Activated naive CD4-positive, alpha-beta T cell treated with anti-CD3 and anti-CD28 coated beads for 36 hours (primary cell): ENCODE data around the gene NDUFA13. TPM values are rescaled to one million over a fixed set of nuclear protein-coding genes. Genes with fewer than 3 reads are reported as not detected.

ENCODE experiments used
- CTCF ChIA-PET: fragments of 350-600 bp; sonication (Branson Sonifier 250); formaldehyde crosslinking; loops from one replicate; lab custom pipeline; 2021; ENCODE audit warnings: antibody characterized with exemption; lab: Charles Lee
- DNase-seq: peaks from one replicate; pipeline ENCODE4 v3.0.0-alpha.2; 2020
- H3K27ac Mint-ChIP-seq: one replicate; pipeline ENCODE4 v1.8.0; 2021; ENCODE audit warnings: mild to moderate bottlenecking, mixed read lengths
- H3K27me3 Mint-ChIP-seq: one replicate; pipeline ENCODE4 v1.8.0; 2021; ENCODE audit warnings: low read depth, mixed read lengths
- H3K36me3 Mint-ChIP-seq: one replicate; pipeline ENCODE4 v1.8.0; 2021; ENCODE audit warnings: low read depth, mixed read lengths
- H3K4me1 Mint-ChIP-seq: one replicate; pipeline ENCODE4 v1.8.0; 2021; ENCODE audit warnings: low read depth, mixed read lengths
- H3K4me3 Mint-ChIP-seq: one replicate; pipeline ENCODE4 v1.8.0; 2021; ENCODE audit warnings: mild to moderate bottlenecking, moderate library complexity, mixed read lengths
- H3K9me3 Mint-ChIP-seq: one replicate; pipeline ENCODE4 v1.8.0; 2021; ENCODE audit warnings: mixed read lengths
- intact Hi-C: fragments of 100-400 bp; cut with micrococcal nuclease; formaldehyde crosslinking; loops from one replicate; pipeline ENCODE4 v1.15.1; 2023
- total RNA-seq, 2 experiments: library from RNA; stranded (reverse); gene quantifications; one replicate each; pipeline ENCODE4 v1.2.3, GENCODE V29; 2021

Gene NDUFA13
- total RNA-seq, 2 experiments from 2014 or later, result 351 to 376 TPM

- Mint-ChIP-seq H3K4me3 (no peak overlapping the region), H3K9me3 (no peaks in the 10 kb centered on the region), H3K27ac (no peak overlapping the region), H3K27me3 (no peaks in the 10 kb centered on the region), H3K4me1 (peaks cover 38% of the 10 kb centered on the region), H3K36me3 (peaks cover 16% of the 10 kb centered on the region)
- CTCF ChIA-PET, result interaction anchor here (0.6 to 6.6 kb wide), 6 partner anchors 15 to 907 kb away, joined by 3 to 162 read pairs (median 10); partner anchors contain the start of gene GATAD2A
- intact Hi-C loops, result no loop called here
- no peak for DNase-seq
These were observed 23.9 kb upstream of the NDUFA13 start for GRCh38 chr19:19492026-19492610.

DNA sequence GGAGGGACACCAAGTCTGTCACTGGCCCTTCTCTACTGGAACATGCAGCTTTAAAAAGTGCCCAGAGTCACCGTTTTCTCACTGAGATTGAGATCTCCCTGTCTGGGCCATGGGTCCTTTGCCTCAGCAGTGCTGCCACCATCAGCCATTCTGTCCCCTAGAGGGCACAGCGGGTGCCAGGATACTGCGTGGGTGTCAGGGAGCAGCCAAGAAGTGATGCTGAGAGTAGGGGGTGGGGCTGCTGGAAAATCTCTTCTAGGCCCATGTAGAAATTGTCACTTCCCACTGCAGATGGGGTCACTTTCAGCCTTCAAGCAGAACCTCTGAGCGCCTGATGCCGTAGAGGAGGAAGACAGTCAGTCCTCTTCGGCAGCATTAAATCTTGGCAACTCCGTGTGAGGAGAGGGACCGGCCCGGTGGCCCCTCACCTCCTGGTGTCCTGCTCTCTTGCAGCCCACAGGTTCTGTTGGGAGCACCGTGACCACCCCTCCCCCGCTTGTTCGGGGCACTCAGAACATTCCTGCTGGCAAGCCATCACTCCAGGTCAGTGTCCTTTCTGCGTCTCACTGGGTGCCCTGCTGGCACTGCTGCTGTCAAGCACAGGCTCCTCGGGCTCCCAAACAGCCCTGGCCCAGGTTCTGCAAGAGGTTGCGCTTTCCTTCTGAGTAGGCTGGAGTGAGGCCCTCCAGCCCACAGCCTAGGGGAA, 22.0 kb upstream of the NDUFA13 start:
- CTCF ChIA-PET, result interaction anchor here (6.6 kb wide), 1 partner anchor 129 kb away, joined by 162 read pairs; no protein-coding TSS in a partner anchor

GRCh38 chr19:19495614-19496603, 20.1 kb upstream of the NDUFA13 start:
- Mint-ChIP-seq H3K36me3 (peaks cover 19% of the 10 kb centered on the region), H3K4me3 (no peak overlapping the region), H3K9me3 (no peaks in the 10 kb centered on the region), H3K27me3 (no peaks in the 10 kb centered on the region), H3K27ac (no peak overlapping the region), H3K4me1 (peaks cover 2% of the 10 kb centered on the region)
- intact Hi-C loops, result no loop called here
- CTCF ChIA-PET, result no interaction called here
- no peak for DNase-seq

More for the DNA sequence above, 22.0 kb upstream of the NDUFA13 start:
- Mint-ChIP-seq H3K4me1 (peaks cover 21% of the 10 kb centered on the region), H3K36me3 (peaks cover 17% of the 10 kb centered on the region), H3K9me3 (no peaks in the 10 kb centered on the region), H3K27ac (peak overlapping the region; percentile 16), H3K4me3 (no peak overlapping the region), H3K27me3 (no peaks in the 10 kb centered on the region)
- intact Hi-C loops, result no loop called here
- no peak for DNase-seq

DNA sequence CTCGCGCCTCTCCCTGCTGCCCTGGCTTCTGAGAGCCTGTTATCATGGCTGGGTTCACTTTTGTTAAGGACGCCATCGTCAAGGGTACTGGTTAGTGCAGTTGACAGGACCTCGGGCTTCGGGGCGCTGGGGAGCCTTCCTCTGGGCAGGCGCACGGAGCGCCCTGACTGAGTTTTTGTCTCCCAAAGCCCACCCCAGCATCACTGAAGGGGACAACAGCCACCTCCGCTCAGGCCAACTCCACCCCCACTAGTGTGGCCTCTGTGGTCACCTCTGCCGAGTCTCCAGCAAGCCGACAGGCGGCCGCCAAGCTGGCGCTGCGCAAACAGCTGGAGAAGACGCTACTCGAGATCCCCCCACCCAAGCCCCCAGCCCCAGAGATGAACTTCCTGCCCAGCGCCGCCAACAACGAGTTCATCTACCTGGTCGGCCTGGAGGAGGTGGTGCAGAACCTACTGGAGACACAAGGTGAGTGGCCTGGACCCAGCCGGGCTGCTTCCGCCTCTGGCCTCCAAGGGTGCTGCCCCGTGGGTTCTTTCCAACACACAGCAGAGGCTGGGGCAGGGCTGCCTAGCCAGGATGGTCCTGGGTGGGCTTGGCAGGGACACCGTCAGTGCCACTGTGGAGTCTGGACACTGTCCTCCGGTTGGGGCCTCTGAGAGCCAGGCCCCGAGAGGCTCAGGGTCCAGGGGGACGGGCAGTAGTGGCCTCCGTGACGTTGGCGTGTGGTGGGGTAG, 17.6 kb upstream of the NDUFA13 start:
- peaks cover 2% of the 10 kb centered on the region for H3K4me1 Mint-ChIP-seq
- H3K4me3 Mint-ChIP-seq, result no peak overlapping the region
- H3K27ac Mint-ChIP-seq, result no peak overlapping the region

GRCh38 chr19:19499272-19499995, 16.6 kb upstream of the NDUFA13 start:
- Mint-ChIP-seq H3K4me1 (no peaks in the 10 kb centered on the region), H3K27ac (no peak overlapping the region), H3K9me3 (no peaks in the 10 kb centered on the region), H3K4me3 (no peak overlapping the region), H3K36me3 (peaks cover 27% of the 10 kb centered on the region), H3K27me3 (no peaks in the 10 kb centered on the region)
- CTCF ChIA-PET, result no interaction called here
- intact Hi-C loops, result no loop called here
- DNase-seq, result no peak

More for the DNA sequence above, 17.6 kb upstream of the NDUFA13 start:
- Mint-ChIP-seq H3K36me3 (peaks cover 29% of the 10 kb centered on the region), H3K9me3 (no peaks in the 10 kb centered on the region), H3K27me3 (no peaks in the 10 kb centered on the region)
- DNase-seq, result no peak
- intact Hi-C loops, result no loop called here
- CTCF ChIA-PET, result no interaction called here

- Mint-ChIP-seq H3K4me3 (no peak overlapping the region), H3K4me1 (no peaks in the 10 kb centered on the region), H3K36me3 (peaks cover 19% of the 10 kb centered on the region), H3K27ac (no peak overlapping the region), H3K9me3 (no peaks in the 10 kb centered on the region), H3K27me3 (no peaks in the 10 kb centered on the region)
- intact Hi-C loops, result no loop called here
- DNase-seq, result no peak
- CTCF ChIA-PET, result interaction anchor here (1.2 kb wide), 1 partner anchor 11 kb away, joined by 4 read pairs; no protein-coding TSS in a partner anchor
These were observed 14.9 kb upstream of the NDUFA13 start for GRCh38 chr19:19500975-19501644.

DNA sequence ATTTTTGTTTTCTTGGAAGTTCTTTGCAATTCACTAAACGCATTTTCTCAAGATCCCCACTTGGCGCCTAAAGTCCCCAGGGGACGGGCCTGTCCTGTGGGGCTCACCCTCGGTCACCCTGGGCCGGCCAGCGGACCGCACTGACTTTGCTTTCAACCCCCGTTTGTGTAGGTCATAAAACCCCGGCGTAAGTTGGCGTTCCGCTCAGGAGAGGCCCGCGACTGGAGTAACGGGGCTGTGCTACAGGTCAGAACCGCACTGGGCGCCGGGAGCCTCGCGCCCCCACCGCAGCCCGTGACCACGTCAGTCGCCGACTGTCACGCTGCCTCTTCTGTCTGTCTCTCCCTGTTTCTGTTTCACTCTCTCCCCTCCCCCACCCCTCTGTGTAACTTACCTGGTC, 14.2 kb upstream of the NDUFA13 start:
- H3K27me3 Mint-ChIP-seq, result no peaks in the 10 kb centered on the region
- no peak for DNase-seq
- H3K4me1 Mint-ChIP-seq, result no peaks in the 10 kb centered on the region
- CTCF ChIA-PET, result no interaction called here
- H3K9me3 Mint-ChIP-seq, result no peaks in the 10 kb centered on the region
- H3K36me3 Mint-ChIP-seq, result peaks cover 20% of the 10 kb centered on the region
- intact Hi-C loops, result no loop called here
- no peak overlapping the region for H3K27ac Mint-ChIP-seq
- H3K4me3 Mint-ChIP-seq, result no peak overlapping the region

DNA sequence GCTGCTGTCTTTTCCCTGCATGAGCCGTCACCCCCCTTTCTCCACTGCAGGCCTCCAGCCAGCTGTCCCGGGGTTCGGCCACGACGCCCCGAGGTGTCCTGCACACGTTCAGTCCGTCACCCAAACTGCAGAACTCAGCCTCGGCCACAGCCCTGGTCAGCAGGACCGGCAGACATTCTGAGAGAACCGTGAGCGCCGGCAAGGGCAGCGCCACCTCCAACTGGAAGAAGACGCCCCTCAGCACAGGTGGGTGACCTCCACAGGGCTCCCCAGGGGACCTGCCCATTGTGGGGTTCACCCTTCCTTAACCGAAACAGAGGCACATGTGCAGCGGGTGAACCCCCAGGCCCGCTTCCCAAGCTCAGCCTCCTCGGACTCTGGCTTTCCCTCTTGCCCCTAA, 13.7 kb upstream of the NDUFA13 start:
- intact Hi-C loops, result no loop called here
- no peak for DNase-seq
- Mint-ChIP-seq H3K36me3 (peaks cover 20% of the 10 kb centered on the region), H3K4me3 (no peak overlapping the region), H3K9me3 (no peaks in the 10 kb centered on the region), H3K4me1 (no peaks in the 10 kb centered on the region), H3K27ac (no peak overlapping the region), H3K27me3 (no peaks in the 10 kb centered on the region)
- CTCF ChIA-PET, result no interaction called here

DNA sequence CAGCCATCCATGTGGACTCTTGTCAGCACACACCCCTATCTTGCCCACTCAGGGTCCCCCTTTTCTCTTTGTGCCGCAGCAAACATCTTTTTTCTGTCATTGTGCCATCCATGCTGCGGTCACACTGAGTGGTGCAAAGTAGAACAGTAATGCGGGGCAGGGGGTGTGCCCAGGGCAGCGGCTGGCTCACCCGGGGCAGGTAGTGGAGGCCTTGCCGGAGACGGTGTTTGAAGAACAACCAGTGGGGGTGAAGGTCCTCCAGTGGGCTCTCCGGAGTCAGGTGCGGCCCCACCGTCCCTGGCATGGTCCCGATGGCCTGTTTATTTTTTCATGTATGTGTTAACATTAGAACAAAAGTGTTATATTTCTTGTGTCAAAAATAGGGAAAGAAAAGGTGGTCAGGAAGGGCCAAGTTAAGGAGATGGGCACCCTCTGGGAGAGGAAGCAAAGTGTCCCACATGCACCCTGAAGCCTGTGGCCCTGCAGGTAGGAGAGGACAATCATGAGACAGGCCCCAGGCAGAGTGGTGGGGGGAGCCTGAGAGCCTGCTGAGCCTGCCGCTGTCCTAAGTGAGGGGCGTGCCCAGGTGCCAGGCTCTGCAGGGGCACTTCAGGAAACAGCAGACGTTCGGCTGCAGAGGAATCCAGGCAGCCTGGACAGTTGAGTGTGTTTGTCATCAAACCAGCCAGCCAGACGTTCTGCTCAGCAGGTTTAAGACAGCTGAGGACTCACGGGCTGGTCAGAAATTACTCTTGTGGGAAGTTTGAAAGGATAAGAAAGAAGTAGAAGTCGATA, 13.0 kb upstream of the NDUFA13 start:
- Mint-ChIP-seq H3K4me3 (no peak overlapping the region), H3K4me1 (no peaks in the 10 kb centered on the region), H3K27me3 (no peaks in the 10 kb centered on the region), H3K36me3 (peaks cover 24% of the 10 kb centered on the region), H3K9me3 (no peaks in the 10 kb centered on the region), H3K27ac (no peak overlapping the region)
- CTCF ChIA-PET, result no interaction called here
- intact Hi-C loops, result no loop called here
- DNase-seq, result no peak

GRCh38 chr19:19504754-19505668, 11.0 kb upstream of the NDUFA13 start:
- peaks cover 19% of the 10 kb centered on the region for H3K36me3 Mint-ChIP-seq
- no peaks in the 10 kb centered on the region for H3K27me3 Mint-ChIP-seq
- H3K4me1 Mint-ChIP-seq, result no peaks in the 10 kb centered on the region
- intact Hi-C loops, result no loop called here
- H3K4me3 Mint-ChIP-seq, result no peak overlapping the region
- no peaks in the 10 kb centered on the region for H3K9me3 Mint-ChIP-seq
- CTCF ChIA-PET, result interaction anchor here (0.6 kb wide), 1 partner anchor 177 kb away, joined by 3 read pairs; no protein-coding TSS in a partner anchor
- peak overlapping the region; percentile 30 for H3K27ac Mint-ChIP-seq
- no peak for DNase-seq
